Cardiac muscle cell (in vitro differentiated cells and primary cell): Measurements from ENCODE around the gene ZDHHC4. TPM values are rescaled to one million over a fixed set of nuclear protein-coding genes. Genes with fewer than 3 reads are reported as not detected.

ENCODE experiments used
- DNase-seq, 2 donors: peaks; one replicate each; pipeline versions ENCODE4 v3.0.0 to v3.0.0-alpha.2; 2010 to 2017; ENCODE audit warnings: low read depth in 1 of 2, low spot score in 1 of 2
- H3K27ac ChIP-seq: fragments of 200-600 bp; sonication (generic); 2 replicates; pipeline ENCODE4 v1.5.1; 2016
- H3K27me3 ChIP-seq: fragments of 200-600 bp; sonication (generic); 2 replicates; pipeline ENCODE4 v1.6.0; 2016; ENCODE audit warnings: control low read depth
- H3K36me3 ChIP-seq: fragments of 200-600 bp; sonication (generic); 2 replicates; pipeline ENCODE4 v1.5.1; 2016; ENCODE audit warnings: control low read depth
- H3K4me1 ChIP-seq: fragments of 200-600 bp; sonication (generic); 2 replicates; pipeline ENCODE4 v1.8.1; 2017; ENCODE audit warnings: low read depth, mild to moderate bottlenecking, mixed run types
- H3K4me3 ChIP-seq: fragments of 200-600 bp; sonication (generic); 2 replicates; pipeline ENCODE4 v1.5.1; 2016; ENCODE audit warnings: mild to moderate bottlenecking
- H3K9me3 ChIP-seq: fragments of 200-600 bp; sonication (generic); 2 replicates; pipeline ENCODE4 v1.5.1; 2017; ENCODE audit warnings: low read depth, mild to moderate bottlenecking, control low read depth
- polyA plus RNA-seq: library from polyadenylated mRNA; unstranded; fragments of >200 nt; fragmentation: Nextera tagmentation; extraction: Ambion mirVana; gene quantifications from 2 replicates; pipeline ENCODE4 v1.2.1, GENCODE V29; 2016
- total RNA-seq: library from RNA; depleted of rRNA; stranded (reverse); fragments of >200 nt; gene quantifications from 2 replicates; pipeline ENCODE4 v1.2.3, GENCODE V29; 2016
- TF ChIP-seq, protein P1 (sequence below): IDR thresholded peaks from 2 replicates; pipeline ENCODE4 v1.5.1; 2012; ENCODE audit warnings: low read depth, mild to moderate bottlenecking, low read length

Gene ZDHHC4
- total and polyA plus RNA-seq, 2 experiments from 2014 or later, result 51.7 to 110 TPM

- Histone ChIP-seq H3K27ac (no peak within 1 kb of the TSS), H3K4me1 (peaks cover 3% of the 10 kb centered on the region), H3K27me3 (no peaks in the 10 kb centered on the region), H3K4me3 (peak within 1 kb of the TSS; percentile 63), H3K36me3 (peaks cover 5% of the 10 kb centered on the region), H3K9me3 (no peaks in the 10 kb centered on the region)
- DNase-seq, result peak in 1 of 2 donors; percentile 80
- TF ChIP-seq, protein P1, sequence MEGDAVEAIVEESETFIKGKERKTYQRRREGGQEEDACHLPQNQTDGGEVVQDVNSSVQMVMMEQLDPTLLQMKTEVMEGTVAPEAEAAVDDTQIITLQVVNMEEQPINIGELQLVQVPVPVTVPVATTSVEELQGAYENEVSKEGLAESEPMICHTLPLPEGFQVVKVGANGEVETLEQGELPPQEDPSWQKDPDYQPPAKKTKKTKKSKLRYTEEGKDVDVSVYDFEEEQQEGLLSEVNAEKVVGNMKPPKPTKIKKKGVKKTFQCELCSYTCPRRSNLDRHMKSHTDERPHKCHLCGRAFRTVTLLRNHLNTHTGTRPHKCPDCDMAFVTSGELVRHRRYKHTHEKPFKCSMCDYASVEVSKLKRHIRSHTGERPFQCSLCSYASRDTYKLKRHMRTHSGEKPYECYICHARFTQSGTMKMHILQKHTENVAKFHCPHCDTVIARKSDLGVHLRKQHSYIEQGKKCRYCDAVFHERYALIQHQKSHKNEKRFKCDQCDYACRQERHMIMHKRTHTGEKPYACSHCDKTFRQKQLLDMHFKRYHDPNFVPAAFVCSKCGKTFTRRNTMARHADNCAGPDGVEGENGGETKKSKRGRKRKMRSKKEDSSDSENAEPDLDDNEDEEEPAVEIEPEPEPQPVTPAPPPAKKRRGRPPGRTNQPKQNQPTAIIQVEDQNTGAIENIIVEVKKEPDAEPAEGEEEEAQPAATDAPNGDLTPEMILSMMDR, result no peak
Measured at GRCh38 chr7:6614953-6615722, 37.9 kb downstream of the ZDHHC4 start, which contains the start of gene ZNF853. TSS of gene ZNF853 (plus strand) at chr7:6615610. CDS start at chr7:6616175, 565 bp downstream.

DNA sequence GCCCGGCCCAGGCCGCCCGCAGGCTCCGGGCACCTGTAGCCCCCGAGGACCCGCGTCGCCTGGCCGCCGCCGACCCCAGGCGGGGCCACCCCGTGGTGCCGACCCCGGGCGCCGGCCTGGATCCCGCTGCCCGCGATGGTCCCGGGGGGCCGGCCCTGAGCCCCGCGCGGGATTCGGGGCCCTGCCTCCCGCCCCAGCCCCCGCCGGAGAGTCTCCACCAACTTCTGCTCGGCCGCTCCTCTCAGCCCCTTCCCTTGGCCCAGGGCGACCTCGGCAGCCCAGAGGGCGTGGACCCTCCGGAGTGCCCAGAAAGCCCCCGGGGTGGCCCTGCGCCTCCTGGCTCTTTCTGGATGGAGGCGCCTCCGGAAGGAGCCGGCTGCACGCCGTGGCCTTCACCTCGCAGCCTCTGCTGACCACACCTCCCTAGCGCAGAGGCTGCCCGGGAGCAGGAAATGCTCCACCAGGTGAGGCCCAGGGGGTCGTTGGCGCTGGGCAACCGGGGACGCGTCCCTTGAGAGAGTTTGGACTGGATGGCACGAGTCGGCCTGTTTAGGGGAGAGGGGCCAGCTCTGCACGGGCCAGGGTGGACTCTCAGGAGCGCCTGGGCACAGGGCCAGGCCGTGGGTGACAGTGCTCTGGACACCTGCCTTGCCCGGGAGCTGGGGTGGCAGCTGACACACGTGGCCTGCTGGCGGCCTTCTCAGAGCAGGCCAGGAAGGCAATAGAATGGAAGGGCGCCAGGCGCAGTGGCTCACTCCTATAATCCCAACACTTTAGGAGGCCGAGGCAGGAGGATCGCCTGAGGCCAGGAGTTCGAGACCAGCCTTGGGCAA lies 38.7 kb downstream of the ZDHHC4 start:
- peaks cover 3% of the 10 kb centered on the region for H3K4me1 ChIP-seq
- H3K4me3 ChIP-seq, result peak overlapping the region; percentile 63
- DNase-seq, result peak in 1 of 2 donors; percentile 44

DNA sequence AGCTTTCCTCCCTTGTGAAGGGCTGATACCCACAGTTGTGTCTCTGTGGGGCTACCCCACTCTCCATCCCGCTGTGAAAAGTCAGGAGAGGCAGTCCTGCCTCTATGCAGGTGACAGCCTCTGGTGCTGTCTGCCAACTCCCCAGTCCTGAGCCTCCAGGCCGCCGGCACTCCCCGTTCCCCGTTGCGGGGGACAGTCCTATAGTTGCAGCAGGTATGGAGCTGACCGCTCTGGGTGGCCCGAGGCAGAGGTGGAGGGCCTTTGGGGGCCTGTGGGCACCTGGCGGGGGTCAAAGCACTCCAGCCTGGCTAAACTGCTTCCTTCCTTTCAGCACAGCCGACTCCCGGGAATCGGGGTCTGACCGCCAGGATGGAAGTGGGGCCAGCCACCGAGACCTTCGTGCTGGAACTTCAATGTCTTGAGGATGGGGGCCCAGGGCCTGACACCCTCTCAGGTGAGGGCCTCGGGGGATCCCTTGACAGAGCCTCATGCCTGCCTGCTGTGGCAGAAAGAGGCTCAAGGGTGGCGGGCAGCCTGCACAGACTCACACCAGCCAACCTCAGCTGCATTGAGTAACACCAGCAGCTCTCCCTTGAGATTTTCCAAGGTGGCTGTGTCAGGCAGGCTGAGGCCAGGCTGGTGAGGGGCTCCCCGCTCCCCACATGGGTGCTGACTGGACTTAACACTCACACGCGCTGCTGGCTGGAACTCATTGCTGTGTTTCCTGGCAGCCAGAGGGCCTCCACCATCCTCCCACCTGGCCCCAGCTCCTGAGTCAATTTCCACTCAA lies 39.8 kb downstream of the ZDHHC4 start:
- TF ChIP-seq, protein P1, result no peak
- Histone ChIP-seq H3K4me3 (no peak overlapping the region), H3K27ac (no peak overlapping the region), H3K36me3 (peaks cover 14% of the 10 kb centered on the region), H3K4me1 (peaks cover 3% of the 10 kb centered on the region), H3K27me3 (no peaks in the 10 kb centered on the region), H3K9me3 (no peaks in the 10 kb centered on the region)
- no peak for DNase-seq

More for the DNA sequence above, 38.7 kb downstream of the ZDHHC4 start:
- Histone ChIP-seq H3K9me3 (no peaks in the 10 kb centered on the region), H3K36me3 (peaks cover 5% of the 10 kb centered on the region), H3K27ac (no peak overlapping the region), H3K27me3 (no peaks in the 10 kb centered on the region)
- TF ChIP-seq, protein P1, result no peak

DNA sequence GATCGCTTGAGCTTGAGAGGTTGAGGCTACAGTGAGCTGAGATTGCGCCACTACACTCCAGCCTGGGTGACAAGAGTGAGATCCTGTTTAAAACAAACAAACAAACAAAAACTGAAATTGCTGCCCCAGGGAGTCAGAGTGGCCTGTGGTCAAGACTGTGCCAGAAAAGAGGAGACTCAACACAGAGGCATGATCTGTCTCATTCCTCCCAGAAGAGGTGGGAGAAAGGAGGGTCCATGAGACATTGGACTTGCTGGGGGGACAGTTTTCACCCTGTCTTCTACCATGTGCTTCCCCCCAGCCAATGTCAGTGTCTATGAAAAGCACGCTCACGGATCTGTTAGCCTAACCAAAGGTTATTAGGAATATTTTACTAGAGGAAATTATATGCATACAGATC lies 41.4 kb downstream of the ZDHHC4 start:
- TF ChIP-seq, protein P1, result no peak
- H3K27ac ChIP-seq, result no peak overlapping the region
- peaks cover 22% of the 10 kb centered on the region for H3K36me3 ChIP-seq
- no peak for DNase-seq
- H3K4me3 ChIP-seq, result no peak overlapping the region
- H3K9me3 ChIP-seq, result no peaks in the 10 kb centered on the region
- peaks cover 3% of the 10 kb centered on the region for H3K4me1 ChIP-seq
- H3K27me3 ChIP-seq, result no peaks in the 10 kb centered on the region

DNA sequence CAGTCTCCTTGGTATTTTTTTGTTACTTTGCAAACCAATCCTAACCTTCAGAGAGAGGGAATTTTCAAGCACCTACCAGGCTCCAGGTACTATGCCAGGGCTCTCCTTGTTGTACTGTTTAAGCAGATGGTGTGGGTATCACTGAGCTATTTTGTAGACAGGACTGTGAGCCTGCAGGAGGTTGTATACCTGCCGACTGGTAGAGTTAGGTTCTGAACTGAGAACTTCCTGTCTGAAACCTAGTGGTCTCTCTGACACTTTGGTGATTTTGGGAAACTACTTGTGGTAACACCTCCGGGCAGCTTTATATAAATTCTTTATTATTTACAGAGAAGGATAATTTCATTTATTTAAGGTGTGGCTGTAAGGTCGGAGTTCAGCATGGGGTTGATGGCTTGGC lies 42.7 kb downstream of the ZDHHC4 start:
- DNase-seq, result no peak
- Histone ChIP-seq H3K9me3 (no peaks in the 10 kb centered on the region), H3K27ac (no peak overlapping the region), H3K4me1 (peaks cover 3% of the 10 kb centered on the region), H3K4me3 (no peak overlapping the region), H3K36me3 (peaks cover 24% of the 10 kb centered on the region), H3K27me3 (no peaks in the 10 kb centered on the region)
- TF ChIP-seq, protein P1, result no peak
